A673 (cell line): ENCODE data around the gene ENHO. TPM values are rescaled to one million over a fixed set of nuclear protein-coding genes. Genes with fewer than 3 reads are reported as not detected.

Experiments used
- BruUV-seq: library from RNA; stranded (reverse); fragments of 400-500 nt; replicated peaks from 2 replicates; lab custom pipeline; 2021; lab: Mats Ljungman, UMichigan
- CTCF ChIA-PET: fragments of 300-600 bp; sonication (Branson Sonifier 250); formaldehyde crosslinking; loops from one replicate; lab custom pipeline; 2022; ENCODE audit warnings: antibody characterized with exemption; lab: Charles Lee
- POLR2A ChIA-PET: fragments of 300-600 bp; sonication (Branson Sonifier 250); formaldehyde crosslinking; loops from one replicate; lab custom pipeline; 2022; ENCODE audit warnings: antibody characterized with exemption; ENCODE audit not compliant: low non-redundant PET; lab: Charles Lee
- DNase-seq: peaks from one replicate; pipeline ENCODE4 v3.0.0-alpha.2; 2015; ENCODE audit warnings: low spot score
- H3K27ac ChIP-seq: fragments of 200-600 bp; sonication (generic); 2 replicates; pipeline ENCODE4 v1.5.1; 2016; ENCODE audit warnings: mixed run types, low read depth, mild to moderate bottlenecking, mixed read lengths, antibody characterized with exemption, low read length; ENCODE audit not compliant: poor library complexity, severe bottlenecking
- H3K27me3 ChIP-seq: fragments of 200-600 bp; sonication (generic); replicated peaks from 2 replicates; pipeline ENCODE4 v1.6.1; 2017; ENCODE audit warnings: mixed run types, low read depth, mild to moderate bottlenecking, mixed read lengths, antibody characterized with exemption, low read length; ENCODE audit not compliant: insufficient read depth, poor library complexity
- H3K36me3 ChIP-seq: fragments of 200-600 bp; sonication (generic); 2 replicates; pipeline ENCODE4 v1.6.1; 2016; ENCODE audit warnings: mixed run types, mild to moderate bottlenecking, mixed read lengths, antibody characterized with exemption, low read length; ENCODE audit not compliant: insufficient read depth, poor library complexity, severe bottlenecking
- H3K4me1 ChIP-seq: fragments of 200-600 bp; sonication (generic); 2 replicates; pipeline ENCODE4 v1.6.1; 2017; ENCODE audit warnings: mixed run types, mild to moderate bottlenecking, mixed read lengths, antibody characterized with exemption, low read length; ENCODE audit not compliant: insufficient read depth, poor library complexity, severe bottlenecking
- H3K4me3 ChIP-seq: fragments of 200-600 bp; sonication (generic); 2 replicates; pipeline ENCODE4 v1.5.1; 2016; ENCODE audit warnings: low read depth, mixed run types, mild to moderate bottlenecking, mixed read lengths, low read length; ENCODE audit not compliant: poor library complexity, severe bottlenecking
- H3K9me3 ChIP-seq: fragments of 200-600 bp; sonication (generic); 2 replicates; pipeline ENCODE4 v1.6.1; 2016; ENCODE audit warnings: mixed run types, low read depth, mild to moderate bottlenecking, mixed read lengths, antibody characterized with exemption, low read length; ENCODE audit not compliant: poor library complexity, severe bottlenecking
- CTCF ChIP-seq: fragments of 300-800, 200-600 bp; sonication (generic); conservative IDR thresholded peaks from 2 replicates; pipeline ENCODE4 v1.5.1; 2017; ENCODE audit warnings: low read depth, mild to moderate bottlenecking, antibody characterized with exemption, low read length, moderate library complexity, mixed read lengths
- EZH2 ChIP-seq: fragments of 200-600 bp; sonication (generic); IDR thresholded peaks from 2 replicates; pipeline ENCODE4 v1.6.1; 2017; ENCODE audit warnings: borderline replicate concordance, low read depth, mild to moderate bottlenecking, mixed read lengths, antibody characterized with exemption, low read length; ENCODE audit not compliant: poor library complexity, severe bottlenecking
- intact Hi-C: fragments of 100-400 bp; cut with micrococcal nuclease; formaldehyde crosslinking; loops from one replicate; pipeline ENCODE4 v1.10.0; 2022; ENCODE audit not compliant: unreplicated experiment
- total RNA-seq: library from RNA; stranded (reverse); gene quantifications from 2 replicates; pipeline ENCODE4 v1.2.3, GENCODE V29; 2021

The ENHO gene
- total RNA-seq, 1 experiment from 2014 or later, result 1.2 TPM

- Histone ChIP-seq H3K27me3 (peaks cover 16% of the 10 kb centered on the region), H3K36me3 (no peaks in the 10 kb centered on the region), H3K4me1 (no peaks in the 10 kb centered on the region), H3K27ac (no peak overlapping the region), H3K9me3 (no peaks in the 10 kb centered on the region), H3K4me3 (no peak overlapping the region)
- no peak for TF ChIP-seq CTCF
- no TSS peak for BruUV-seq
- no peak for DNase-seq
- POLR2A ChIA-PET, result no interaction called here
- CTCF ChIA-PET, result interaction anchor here (0.5 kb wide), 1 partner anchor 1299 kb away, joined by 4 read pairs; no protein-coding TSS in a partner anchor
- intact Hi-C loops, result no loop called here
Observed at GRCh38 chr9:34491596-34491995, 31.2 kb downstream of the ENHO start.

- Histone ChIP-seq H3K36me3 (no peaks in the 10 kb centered on the region), H3K27ac (no peak overlapping the region), H3K27me3 (peaks cover 16% of the 10 kb centered on the region), H3K4me3 (no peak overlapping the region), H3K9me3 (no peaks in the 10 kb centered on the region), H3K4me1 (no peaks in the 10 kb centered on the region)
- TF ChIP-seq CTCF, result no peak
- no peak for TF ChIP-seq EZH2
- POLR2A ChIA-PET, result no interaction called here
- DNase-seq, result no peak
- intact Hi-C loops, result no loop called here
- CTCF ChIA-PET, result no interaction called here
- BruUV-seq, result no TSS peak
Observed at GRCh38 chr9:34490760-34491159, 32.0 kb downstream of the ENHO start.

- POLR2A ChIA-PET, result no interaction called here
Observed at GRCh38 chr9:34490360-34490759, 32.4 kb downstream of the ENHO start.

More at GRCh38 chr9:34490360-34490759, 32.4 kb downstream of the ENHO start:
- H3K4me3 ChIP-seq, result no peak overlapping the region
- intact Hi-C loops, result no loop called here
- no peaks in the 10 kb centered on the region for H3K36me3 ChIP-seq
- TF ChIP-seq CTCF, result no peak
- H3K27ac ChIP-seq, result no peak overlapping the region
- H3K4me1 ChIP-seq, result no peaks in the 10 kb centered on the region
- no peaks in the 10 kb centered on the region for H3K9me3 ChIP-seq
- no TSS peak for BruUV-seq
- peaks cover 16% of the 10 kb centered on the region for H3K27me3 ChIP-seq
- DNase-seq, result no peak
- CTCF ChIA-PET, result interaction anchor here (1.1 kb wide), 1 partner anchor 86 kb away, joined by 4 read pairs; no protein-coding TSS in a partner anchor
